ENCODE data around the gene TREH. TPM values are rescaled to one million over a fixed set of nuclear protein-coding genes. Genes with fewer than 3 reads are reported as not detected.

Gene TREH
- total RNA-seq, 1 donor from 2014 or later, result not detected

DNA sequence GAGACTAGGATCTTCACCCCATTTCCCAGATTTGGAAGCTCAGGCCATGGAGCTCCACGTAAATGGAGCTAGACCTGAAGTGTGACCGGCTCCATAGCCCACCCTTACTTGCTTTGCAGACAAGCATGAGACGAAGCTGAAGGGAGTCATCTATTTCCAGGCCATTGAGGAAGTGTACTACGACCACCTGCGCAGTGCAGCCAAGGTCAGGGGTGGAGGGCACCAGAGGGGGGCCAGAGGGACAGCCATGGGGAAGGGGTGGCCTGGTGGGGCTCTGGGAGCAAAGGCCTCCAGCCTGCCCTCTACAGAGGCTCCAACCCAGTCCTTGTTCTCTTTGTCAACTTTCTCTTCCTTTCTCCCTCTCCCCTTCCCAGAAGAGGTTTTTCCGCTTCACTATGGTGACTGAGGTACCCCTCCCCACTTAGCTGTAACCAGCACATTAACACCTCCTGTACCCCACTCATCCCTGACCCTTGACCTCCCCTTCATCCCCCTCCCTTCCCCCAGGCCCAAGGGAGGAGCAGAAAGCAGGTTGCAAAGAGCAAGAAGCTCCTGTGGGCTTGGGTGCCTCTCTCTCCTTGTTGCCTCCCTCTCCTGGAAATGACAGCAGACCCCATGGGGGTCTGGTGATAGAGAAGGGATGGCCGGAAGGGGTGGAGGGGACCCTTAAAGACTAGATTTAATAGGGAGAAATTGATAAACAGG is 23.8 kb downstream of the TREH start:
- Histone ChIP-seq H3K9me3 (replicated peaks) (no peaks in the 10 kb centered on the region), H3K36me3 (peaks cover 72% of the 10 kb centered on the region), H3K4me3 (no peak overlapping the region), H3K27me3 (ENCODE audit: low read depth) (no peaks in the 10 kb centered on the region), H3K27ac (replicated peaks) (no peak overlapping the region), H3K4me1 (peaks cover 26% of the 10 kb centered on the region)
- no peak for DNase-seq
- TF ChIP-seq, protein P1, sequence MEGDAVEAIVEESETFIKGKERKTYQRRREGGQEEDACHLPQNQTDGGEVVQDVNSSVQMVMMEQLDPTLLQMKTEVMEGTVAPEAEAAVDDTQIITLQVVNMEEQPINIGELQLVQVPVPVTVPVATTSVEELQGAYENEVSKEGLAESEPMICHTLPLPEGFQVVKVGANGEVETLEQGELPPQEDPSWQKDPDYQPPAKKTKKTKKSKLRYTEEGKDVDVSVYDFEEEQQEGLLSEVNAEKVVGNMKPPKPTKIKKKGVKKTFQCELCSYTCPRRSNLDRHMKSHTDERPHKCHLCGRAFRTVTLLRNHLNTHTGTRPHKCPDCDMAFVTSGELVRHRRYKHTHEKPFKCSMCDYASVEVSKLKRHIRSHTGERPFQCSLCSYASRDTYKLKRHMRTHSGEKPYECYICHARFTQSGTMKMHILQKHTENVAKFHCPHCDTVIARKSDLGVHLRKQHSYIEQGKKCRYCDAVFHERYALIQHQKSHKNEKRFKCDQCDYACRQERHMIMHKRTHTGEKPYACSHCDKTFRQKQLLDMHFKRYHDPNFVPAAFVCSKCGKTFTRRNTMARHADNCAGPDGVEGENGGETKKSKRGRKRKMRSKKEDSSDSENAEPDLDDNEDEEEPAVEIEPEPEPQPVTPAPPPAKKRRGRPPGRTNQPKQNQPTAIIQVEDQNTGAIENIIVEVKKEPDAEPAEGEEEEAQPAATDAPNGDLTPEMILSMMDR (IDR thresholded peaks at IDR 0.05; ENCODE audit: borderline replicate concordance), result no peak
- intact Hi-C loops (cut with micrococcal nuclease), result no loop called here

DNA sequence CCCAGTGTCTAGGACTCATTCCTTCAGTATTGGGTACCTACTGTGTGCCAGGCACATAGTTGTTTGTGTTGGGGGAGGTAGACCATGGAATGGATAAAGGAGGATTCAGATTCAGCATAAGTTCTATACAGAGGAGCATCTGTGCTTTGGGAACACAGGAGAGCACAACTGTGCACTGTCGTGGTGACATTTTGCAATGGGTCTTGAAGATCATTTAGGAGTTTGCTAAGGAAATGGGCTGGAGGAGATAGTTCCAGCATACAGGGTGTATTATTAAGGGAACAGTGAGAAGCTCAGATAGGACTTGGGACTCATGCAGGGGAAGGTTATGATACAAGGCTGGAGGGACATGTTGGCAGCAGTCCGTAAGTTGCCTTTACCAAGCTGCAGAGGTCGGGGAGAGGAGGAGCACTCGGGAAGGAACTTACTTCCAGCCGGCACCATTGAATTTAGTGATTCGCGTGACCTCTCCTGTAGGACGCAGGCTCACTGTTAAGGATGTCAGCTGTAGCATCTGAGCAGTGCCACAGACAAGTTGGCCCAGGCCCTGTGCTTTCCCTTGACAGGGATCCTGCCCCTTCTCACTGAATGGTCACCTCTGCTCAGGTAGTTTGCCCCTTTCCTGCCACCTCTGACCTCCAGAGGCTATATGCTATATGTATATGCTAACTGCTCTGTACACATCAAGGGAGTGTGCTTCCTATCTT is 25.6 kb downstream of the TREH start:
- no peaks in the 10 kb centered on the region for H3K9me3 ChIP-seq (replicated peaks)
- H3K4me1 ChIP-seq, result peaks cover 16% of the 10 kb centered on the region
- H3K36me3 ChIP-seq, result peaks cover 90% of the 10 kb centered on the region
- intact Hi-C loops (cut with micrococcal nuclease), result no loop called here
- TF ChIP-seq, protein P1 (IDR thresholded peaks at IDR 0.05; ENCODE audit: borderline replicate concordance), result no peak
- no peaks in the 10 kb centered on the region for H3K27me3 ChIP-seq (ENCODE audit: low read depth)
- H3K4me3 ChIP-seq, result no peak overlapping the region
- no peak overlapping the region for H3K27ac ChIP-seq (replicated peaks)
- no peak for DNase-seq

DNA sequence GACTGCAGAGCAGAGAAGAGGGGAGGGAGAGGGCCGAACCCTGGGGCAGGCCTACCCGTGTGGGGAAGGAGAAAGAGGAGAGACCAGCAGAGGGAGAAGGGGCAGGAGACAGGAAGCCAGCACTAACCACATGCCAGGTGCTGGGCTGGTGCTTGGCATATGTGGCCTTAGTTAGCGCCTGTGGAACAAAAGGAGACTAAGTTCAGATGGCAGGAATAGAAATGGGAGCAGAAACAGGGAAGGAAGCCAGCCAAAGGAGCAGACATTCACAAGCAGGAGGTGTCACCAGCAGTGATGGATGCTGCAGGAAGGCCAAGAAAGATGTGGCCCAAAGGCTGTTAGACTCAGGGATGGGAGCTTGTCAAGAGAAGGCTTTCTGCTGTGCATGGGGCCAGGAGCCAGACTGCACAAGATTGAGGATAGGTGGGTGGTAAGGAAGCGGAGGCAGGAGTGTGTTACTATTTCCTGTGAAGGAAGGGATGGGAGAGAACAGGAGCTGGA is 26.7 kb downstream of the TREH start:
- DNase-seq, result no peak
- Histone ChIP-seq H3K9me3 (replicated peaks) (no peaks in the 10 kb centered on the region), H3K27me3 (ENCODE audit: low read depth) (no peaks in the 10 kb centered on the region), H3K36me3 (peaks cover 98% of the 10 kb centered on the region), H3K4me3 (no peak overlapping the region), H3K4me1 (peaks cover 5% of the 10 kb centered on the region), H3K27ac (replicated peaks) (no peak overlapping the region)
- TF ChIP-seq, protein P1 (IDR thresholded peaks at IDR 0.05; ENCODE audit: borderline replicate concordance), result no peak
- intact Hi-C loops (cut with micrococcal nuclease), result no loop called here

DNA sequence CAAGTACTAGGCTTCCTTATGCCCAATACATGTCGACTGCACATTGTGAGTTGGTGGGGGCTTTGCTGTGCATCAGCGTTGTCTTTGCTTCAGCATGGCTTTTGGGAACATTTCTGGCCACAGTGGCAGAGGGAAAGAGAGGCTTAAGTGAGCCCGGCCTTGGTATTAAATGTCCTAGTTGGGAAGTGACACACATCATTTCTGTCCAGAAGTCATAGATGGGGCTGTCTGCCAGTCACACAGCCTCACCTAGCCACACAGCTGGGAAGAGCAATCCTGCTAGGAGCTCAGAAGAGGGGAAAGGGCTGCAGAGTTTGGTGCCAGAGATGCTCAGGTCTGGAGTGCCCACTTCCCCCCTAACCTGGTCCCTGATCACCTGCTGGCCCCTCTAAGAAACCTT is 27.6 kb downstream of the TREH start:
- TF ChIP-seq, protein P1 (IDR thresholded peaks at IDR 0.05; ENCODE audit: borderline replicate concordance), result no peak
- no peaks in the 10 kb centered on the region for H3K4me1 ChIP-seq
- H3K9me3 ChIP-seq (replicated peaks), result no peaks in the 10 kb centered on the region
- no peak overlapping the region for H3K4me3 ChIP-seq
- no peak for DNase-seq
- H3K36me3 ChIP-seq, result peaks cover 98% of the 10 kb centered on the region
- no peaks in the 10 kb centered on the region for H3K27me3 ChIP-seq (ENCODE audit: low read depth)
- intact Hi-C loops (cut with micrococcal nuclease), result no loop called here
- no peak overlapping the region for H3K27ac ChIP-seq (replicated peaks)

DNA sequence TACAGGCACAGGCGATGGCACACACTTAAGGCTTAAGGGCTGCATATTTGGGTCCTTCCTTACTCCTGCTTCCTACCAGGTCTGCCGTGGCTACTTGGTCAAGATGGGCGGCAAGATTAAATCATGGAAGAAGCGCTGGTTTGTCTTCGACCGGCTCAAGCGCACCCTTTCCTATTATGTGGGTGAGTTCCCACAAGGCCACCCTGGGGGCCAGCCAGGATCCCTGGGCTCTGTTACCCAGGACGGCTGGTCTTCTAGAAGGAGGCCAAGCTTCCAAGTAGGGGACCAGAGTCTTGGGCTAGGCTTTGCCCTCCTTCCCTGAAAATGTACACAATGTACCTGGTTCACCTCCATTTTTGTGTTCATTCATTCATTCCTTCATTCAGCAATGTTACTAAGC is 29.1 kb downstream of the TREH start:
- Histone ChIP-seq H3K27ac (replicated peaks) (no peak overlapping the region), H3K9me3 (replicated peaks) (no peaks in the 10 kb centered on the region), H3K27me3 (ENCODE audit: low read depth) (no peaks in the 10 kb centered on the region), H3K36me3 (peaks cover 98% of the 10 kb centered on the region), H3K4me3 (no peak overlapping the region), H3K4me1 (peaks cover 14% of the 10 kb centered on the region)
- intact Hi-C loops (cut with micrococcal nuclease), result no loop called here
- no peak for DNase-seq
- TF ChIP-seq, protein P1 (IDR thresholded peaks at IDR 0.05; ENCODE audit: borderline replicate concordance), result no peak

Data from left ventricle myocardium inferior (tissue), 1 donor.